Sigmoid colon (tissue), 4 donors: ENCODE measurements around the gene NACA2.

Experiments
- EP300 ChIP-seq, 4 donors: sonication (generic); formaldehyde crosslinking; IDR thresholded peaks; one replicate each; pipeline ENCODE4 v1.6.1; 2017; ENCODE audit warnings: antibody characterized with exemption in 4 of 4
- POLR2A ChIP-seq, 2 donors: fragments of 450-650 bp; IDR thresholded peaks; one replicate each; pipeline ENCODE4 v1.6.1; 2016; ENCODE audit warnings: antibody characterized with exemption in 2 of 2, mild to moderate bottlenecking in 2 of 2, moderate library complexity in 2 of 2
- TF ChIP-seq, protein P1 (sequence below), 4 experiments: fragments of 450-650 bp in 3 of 4; fragments of 200-600 bp in 1 of 4; IDR thresholded peaks; one replicate each; pipeline ENCODE4 v1.5.1; 2016 to 2019; ENCODE audit warnings: antibody characterized with exemption in 4 of 4, mild to moderate bottlenecking in 3 of 4, moderate library complexity in 2 of 4

DNA sequence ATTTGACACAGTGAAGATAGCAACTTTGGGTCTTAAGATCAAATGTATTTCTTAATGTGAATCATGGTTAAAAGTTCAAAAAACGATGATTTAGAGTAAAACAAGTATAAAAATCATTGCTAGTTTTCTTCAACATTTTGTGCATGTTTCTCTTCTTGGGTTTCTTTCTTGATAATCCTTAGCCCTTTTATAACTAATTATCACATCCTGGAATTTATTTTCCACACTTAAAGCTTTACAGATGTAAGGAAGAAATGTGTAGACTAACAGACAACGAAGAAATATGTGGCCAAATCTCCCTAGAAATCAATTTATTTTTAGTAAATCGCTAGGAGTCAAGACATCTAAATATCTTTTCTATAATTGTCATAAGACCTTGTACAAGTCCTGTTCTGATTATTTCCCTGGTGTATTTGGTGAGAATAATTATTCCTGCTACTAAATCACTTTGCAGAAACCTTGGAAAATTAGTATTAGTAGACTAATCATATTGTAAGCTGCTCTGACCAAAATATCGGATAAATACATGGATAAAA is 4.9 kb downstream of the NACA2 start:
- TF ChIP-seq, protein P1, sequence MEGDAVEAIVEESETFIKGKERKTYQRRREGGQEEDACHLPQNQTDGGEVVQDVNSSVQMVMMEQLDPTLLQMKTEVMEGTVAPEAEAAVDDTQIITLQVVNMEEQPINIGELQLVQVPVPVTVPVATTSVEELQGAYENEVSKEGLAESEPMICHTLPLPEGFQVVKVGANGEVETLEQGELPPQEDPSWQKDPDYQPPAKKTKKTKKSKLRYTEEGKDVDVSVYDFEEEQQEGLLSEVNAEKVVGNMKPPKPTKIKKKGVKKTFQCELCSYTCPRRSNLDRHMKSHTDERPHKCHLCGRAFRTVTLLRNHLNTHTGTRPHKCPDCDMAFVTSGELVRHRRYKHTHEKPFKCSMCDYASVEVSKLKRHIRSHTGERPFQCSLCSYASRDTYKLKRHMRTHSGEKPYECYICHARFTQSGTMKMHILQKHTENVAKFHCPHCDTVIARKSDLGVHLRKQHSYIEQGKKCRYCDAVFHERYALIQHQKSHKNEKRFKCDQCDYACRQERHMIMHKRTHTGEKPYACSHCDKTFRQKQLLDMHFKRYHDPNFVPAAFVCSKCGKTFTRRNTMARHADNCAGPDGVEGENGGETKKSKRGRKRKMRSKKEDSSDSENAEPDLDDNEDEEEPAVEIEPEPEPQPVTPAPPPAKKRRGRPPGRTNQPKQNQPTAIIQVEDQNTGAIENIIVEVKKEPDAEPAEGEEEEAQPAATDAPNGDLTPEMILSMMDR (IDR thresholded peaks at IDR 0.05) = no peak
- no peak for TF ChIP-seq POLR2A (IDR thresholded peaks at IDR 0.05)
- no peak for TF ChIP-seq EP300 (IDR thresholded peaks at IDR 0.05)
